HepG2 (cell line): Measurements from ENCODE around the gene EIF4ENIF1. TPM values are rescaled to one million over a fixed set of nuclear protein-coding genes. Genes with fewer than 3 reads are reported as not detected.

Experiments used
- ARID4A ChIP-seq: sonication (generic); formaldehyde crosslinking; IDR thresholded peaks from 2 replicates; pipeline ENCODE4 v1.5.0; 2020; ENCODE audit warnings: mild to moderate bottlenecking, missing genetic modification reagents, borderline replicate concordance
- ARNT ChIP-seq: fragments of 450-650 bp; IDR thresholded peaks from 2 replicates; pipeline ENCODE4 v1.6.1; 2017
- ATF7-NPFF ChIP-seq: sonication (generic); formaldehyde crosslinking; IDR thresholded peaks from 2 replicates; pipeline ENCODE4 v1.8.1; 2023; ENCODE audit warnings: mild to moderate bottlenecking, low read depth, missing genetic modification reagents, moderate library complexity
- BRCA1 ChIP-seq: sonication (generic); formaldehyde crosslinking; IDR thresholded peaks from 2 replicates; pipeline ENCODE4 v1.4.0; 2020; ENCODE audit warnings: missing genetic modification reagents
- CAMTA2 ChIP-seq: sonication (generic); formaldehyde crosslinking; IDR thresholded peaks from 2 replicates; pipeline ENCODE4 v1.4.0; 2020; ENCODE audit warnings: mild to moderate bottlenecking, missing genetic modification reagents, borderline replicate concordance
- CREB1 ChIP-seq, 2 experiments: fragments of 450-650 bp in 1 of 2; IDR thresholded peaks; 2 replicates each; pipeline ENCODE4 v1.6.1; 2016 to 2017; ENCODE audit warnings: control low read depth in 1 of 2, mild to moderate bottlenecking in 1 of 2, missing compliant biosample characterization in 1 of 2, missing genetic modification characterization in 1 of 2
- MTF1 ChIP-seq: sonication (generic); formaldehyde crosslinking; IDR thresholded peaks from 2 replicates; pipeline ENCODE4 v1.5.0; 2020; ENCODE audit warnings: missing genetic modification reagents
- REPIN1 ChIP-seq: sonication (generic); formaldehyde crosslinking; IDR thresholded peaks from 2 replicates; pipeline ENCODE4 v1.8.0; 2022; ENCODE audit warnings: missing genetic modification reagents, low read depth, mild to moderate bottlenecking, borderline replicate concordance
- RXRB ChIP-seq: IDR thresholded peaks from 2 replicates; pipeline ENCODE4 v1.6.1; 2016; ENCODE audit warnings: borderline replicate concordance, missing genetic modification reagents, missing compliant biosample characterization
- SKIL ChIP-seq: sonication (generic); formaldehyde crosslinking; IDR thresholded peaks from 2 replicates; pipeline ENCODE4 v1.8.0; 2022; ENCODE audit warnings: missing genetic modification reagents, mild to moderate bottlenecking, moderate library complexity, borderline replicate concordance
- SYNCRIP ChIP-seq: fragments of 200-400 bp; formaldehyde crosslinking; IDR thresholded peaks from 2 replicates; pipeline ENCODE4 v1.6.1; 2018; ENCODE audit warnings: mild to moderate bottlenecking, low read depth, low read length; ENCODE audit not compliant: insufficient read depth
- TCF7L2 ChIP-seq: IDR thresholded peaks from 2 replicates; pipeline ENCODE4 v1.6.1; 2011; ENCODE audit warnings: mild to moderate bottlenecking, low read depth, low read length, moderate library complexity
- ZFP82 ChIP-seq: sonication (generic); formaldehyde crosslinking; IDR thresholded peaks from 2 replicates; pipeline ENCODE4 v1.5.1; 2020; ENCODE audit warnings: mild to moderate bottlenecking, missing genetic modification reagents, borderline replicate concordance
- ZNF143 ChIP-seq: sonication (generic); formaldehyde crosslinking; IDR thresholded peaks from 2 replicates; pipeline ENCODE4 v1.4.0; 2020; ENCODE audit warnings: missing genetic modification reagents
- ZNF276 ChIP-seq: sonication (generic); formaldehyde crosslinking; IDR thresholded peaks from 2 replicates; pipeline ENCODE4 v1.4.0; 2020; ENCODE audit warnings: mild to moderate bottlenecking, low read depth, missing genetic modification reagents
- ZNF33B ChIP-seq: sonication (generic); formaldehyde crosslinking; IDR thresholded peaks from 2 replicates; pipeline ENCODE4 v1.5.1; 2020; ENCODE audit warnings: mild to moderate bottlenecking, missing genetic modification reagents
- ZNF549 ChIP-seq: sonication (generic); formaldehyde crosslinking; IDR thresholded peaks from 2 replicates; pipeline ENCODE4 v1.5.0; 2020; ENCODE audit warnings: missing genetic modification reagents
- ZNF567 ChIP-seq: sonication (generic); formaldehyde crosslinking; IDR thresholded peaks from 2 replicates; pipeline ENCODE4 v1.8.1; 2023; ENCODE audit warnings: mild to moderate bottlenecking, missing genetic modification reagents, borderline replicate concordance
- ZNF709 ChIP-seq: sonication (generic); formaldehyde crosslinking; IDR thresholded peaks from 2 replicates; pipeline ENCODE4 v1.5.0; 2020; ENCODE audit warnings: mild to moderate bottlenecking, missing genetic modification reagents
- ZNF850 ChIP-seq: sonication (generic); formaldehyde crosslinking; conservative IDR thresholded peaks from 2 replicates; pipeline ENCODE4 v1.9.0; 2021; ENCODE audit warnings: mild to moderate bottlenecking, missing genetic modification reagents
- ZSCAN21 ChIP-seq: sonication (generic); formaldehyde crosslinking; IDR thresholded peaks from 2 replicates; pipeline ENCODE4 v1.8.0; 2022; ENCODE audit warnings: mild to moderate bottlenecking, missing genetic modification reagents, moderate library complexity, borderline replicate concordance
- polyA plus RNA-seq, 8 experiments: library from polyadenylated mRNA; depleted of rRNA in 3 of 8; stranded (reverse) in 7 of 8; unstranded in 1 of 8; fragments of >200 nt; fragmentation: Illumina TruSeq in 4 of 8; extraction: Trizol in 4 of 8; gene quantifications; 2 replicates each; pipeline versions ENCODE4 v1.2.1 to v1.2.3, GENCODE V29; 2011 to 2016; ENCODE audit warnings: low read depth in 4 of 8, missing spikeins in 1 of 8, mixed read lengths in 1 of 8; ENCODE audit not compliant: insufficient read depth in 1 of 8
- total RNA-seq, 5 experiments: library from RNA; depleted of rRNA; stranded (reverse); fragments of >200 nt; fragmentation: Illumina TruSeq; extraction: Trizol; gene quantifications; 2 replicates each; pipeline ENCODE4 v1.2.3, GENCODE V29; 2016; ENCODE audit warnings: low read depth in 1 of 5

The EIF4ENIF1 gene
- total and polyA plus RNA-seq, 2 of the 13 experiments (the other 11 are each of a cell fraction or from before 2014, with no cell fraction given) = 11.9 to 12.3 TPM

- TF ChIP-seq SKIL (peak; percentile 83), TCF7L2 (no peak), ATF7-NPFF (peak; percentile 62), ZNF709 (peak; percentile 74; the same call in 1 of the 2 replicates), ZNF549 (no peak), MTF1 (CRISPR knock-in tag) (0 out of 2 replicates have a peak, but pooled peaks have one; percentile 79), ZNF33B (0 out of 2 replicates have a peak, but pooled peaks have one; percentile 80), ZNF143 (CRISPR knock-in tag) (peak; percentile 83), ARNT (no peak), ZNF276 (0 out of 2 replicates have a peak, but pooled peaks have one; percentile 66), ZNF850 (CRISPR knock-in tag) (no peak), ZSCAN21 (peak; percentile 43; the same call in 1 of the 2 replicates), CAMTA2 (CRISPR knock-in tag) (no peak), REPIN1 (peak; percentile 65), ARID4A (CRISPR knock-in tag) (peak; percentile 92), ZFP82 (CRISPR knock-in tag) (no peak), RXRB (CRISPR knock-in tag) (peak; percentile 70), CREB1 (IDR thresholded peaks at IDR 0.05) (peak; percentile 72), CREB1 (CRISPR knock-in tag; IDR thresholded peaks at IDR 0.05) (peak; percentile 39), ZNF567 (CRISPR knock-in tag) (no peak), BRCA1 (CRISPR knock-in tag) (peak; percentile 92), SYNCRIP (no peak)
Measured at GRCh38 chr22:31399211-31400022, 90.2 kb downstream of the EIF4ENIF1 start, which contains the start of gene DRG1 (continued).
